CD8-positive, alpha-beta memory T cell (primary cell): Measurements from ENCODE around the gene SERPINB10. TPM values are rescaled to one million over a fixed set of nuclear protein-coding genes. Genes with fewer than 3 reads are reported as not detected.
A peak's percentile ranks its signal among the peaks of the same experiment; 100 is the strongest.

Experiments used
- CTCF ChIA-PET: fragments of 350-600 bp; sonication (Branson Sonifier 250); formaldehyde crosslinking; loops from one replicate; lab custom pipeline; 2021; ENCODE audit warnings: antibody characterized with exemption; lab: Charles Lee
- POLR2A ChIA-PET: fragments of 350-600 bp; sonication (Branson Sonifier 250); formaldehyde crosslinking; loops from one replicate; lab custom pipeline; 2021; ENCODE audit warnings: antibody characterized with exemption; lab: Charles Lee
- DNase-seq, 5 donors: peaks; one replicate each; pipeline versions ENCODE4 v3.0.0 to v3.0.0-alpha.2; 2020 to 2022; ENCODE audit warnings: mixed read lengths in 1 of 5
- H3K27ac ChIP-seq: one replicate; pipeline ENCODE4 v1.7.0; 2013; ENCODE audit warnings: low read depth, mild to moderate bottlenecking, low read length, moderate library complexity
- H3K27me3 ChIP-seq: 2 replicates; pipeline ENCODE4 v1.7.0; 2013; ENCODE audit warnings: low read length, mild to moderate bottlenecking; ENCODE audit not compliant: insufficient read depth, poor library complexity, severe bottlenecking
- H3K36me3 ChIP-seq: 2 replicates; pipeline ENCODE4 v1.7.0; 2013; ENCODE audit warnings: mild to moderate bottlenecking, low read length, moderate library complexity; ENCODE audit not compliant: insufficient read depth
- H3K4me1 ChIP-seq: 2 replicates; pipeline ENCODE4 v1.7.0; 2013; ENCODE audit warnings: mild to moderate bottlenecking, low read length, moderate library complexity; ENCODE audit not compliant: insufficient read depth
- H3K4me3 ChIP-seq: 2 replicates; pipeline ENCODE4 v1.7.0; 2013; ENCODE audit warnings: mild to moderate bottlenecking, low read length
- H3K9me3 ChIP-seq: 2 replicates; pipeline ENCODE4 v1.7.0; 2013; ENCODE audit warnings: mild to moderate bottlenecking, low read length
- H3K27ac Mint-ChIP-seq, 8 donors: one replicate each; pipeline ENCODE4 v1.8.0; 2020 to 2021; ENCODE audit warnings: mixed read lengths in 8 of 8, mild to moderate bottlenecking in 6 of 8, inconsistent platforms in 3 of 8, moderate library complexity in 3 of 8
- H3K27me3 Mint-ChIP-seq, 2 donors: one replicate each; pipeline ENCODE4 v1.8.0; 2020 to 2021; ENCODE audit warnings: mixed read lengths in 2 of 2, mild to moderate bottlenecking in 1 of 2, moderate library complexity in 1 of 2
- H3K36me3 Mint-ChIP-seq, 3 donors: one replicate each; pipeline ENCODE4 v1.8.0; 2020 to 2021; ENCODE audit warnings: mixed read lengths in 3 of 3, inconsistent platforms in 1 of 3, mild to moderate bottlenecking in 1 of 3
- H3K4me1 Mint-ChIP-seq, 3 donors: one replicate each; pipeline ENCODE4 v1.8.0; 2020 to 2021; ENCODE audit warnings: mixed read lengths in 3 of 3, inconsistent platforms in 1 of 3, mild to moderate bottlenecking in 1 of 3
- H3K4me3 Mint-ChIP-seq, 7 donors: one replicate each; pipeline ENCODE4 v1.8.0; 2020 to 2021; ENCODE audit warnings: mixed read lengths in 7 of 7, mild to moderate bottlenecking in 6 of 7, moderate library complexity in 4 of 7, inconsistent platforms in 2 of 7
- H3K9me3 Mint-ChIP-seq, 5 donors: one replicate each; pipeline ENCODE4 v1.8.0; 2020 to 2022; ENCODE audit warnings: mixed read lengths in 5 of 5, mild to moderate bottlenecking in 3 of 5, moderate library complexity in 2 of 5, inconsistent platforms in 1 of 5
- polyA plus RNA-seq: library from polyadenylated mRNA; unstranded; fragments of 300-500 nt; fragmentation: Illumina TruSeq; gene quantifications from one replicate; pipeline ENCODE4 v1.2.3, GENCODE V29; 2021
- total RNA-seq, 2 experiments: library from RNA; stranded (reverse); gene quantifications; one replicate each; pipeline ENCODE4 v1.2.3, GENCODE V29; 2021

Gene SERPINB10
- total and polyA plus RNA-seq, 3 experiments from 2014 or later, result not detected

DNA sequence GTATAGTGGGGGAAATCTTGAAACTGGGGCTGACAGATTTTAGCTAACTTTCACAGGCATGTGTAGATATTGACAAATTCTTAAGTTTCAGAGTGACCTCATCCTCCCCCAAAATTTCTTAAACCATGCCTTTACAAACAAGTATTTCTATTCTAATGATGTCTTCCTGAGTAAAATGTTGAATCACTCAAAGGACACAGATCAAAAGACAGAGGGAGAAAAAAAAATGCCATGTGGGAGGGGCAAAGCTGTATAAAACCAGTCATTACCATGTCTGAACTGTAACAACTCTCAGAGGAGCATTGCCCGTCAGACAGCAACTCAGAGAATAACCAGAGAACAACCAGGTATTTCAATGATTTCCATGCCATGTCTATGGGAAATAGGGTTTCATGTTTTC, 20.3 kb upstream of the SERPINB10 start, which contains the start of gene SERPINB2:
Gene SERPINB2 (plus strand): TSS at position 282 of the 400 bp plus-strand sequence. CDS start 3,740 bp downstream, outside the sequence.
- Mint-ChIP-seq H3K27ac (no peak within 1 kb of the TSS), H3K4me3 (no peak within 1 kb of the TSS), H3K4me1 (no peaks in the 10 kb centered on the region), H3K27me3 (peaks cover 12 to 32% of the 10 kb centered on the region in 2 donors), H3K9me3 (no peaks in the 10 kb centered on the region), H3K36me3 (no peaks in the 10 kb centered on the region)
- H3K27me3 ChIP-seq, result no peaks in the 10 kb centered on the region
- H3K4me1 ChIP-seq, result no peaks in the 10 kb centered on the region
- no peak within 1 kb of the TSS for H3K4me3 ChIP-seq
- no peak within 1 kb of the TSS for H3K27ac ChIP-seq
- DNase-seq, result no peak
- POLR2A ChIA-PET, result no interaction called here
- no peaks in the 10 kb centered on the region for H3K9me3 ChIP-seq
- CTCF ChIA-PET, result no interaction called here
- no peaks in the 10 kb centered on the region for H3K36me3 ChIP-seq

DNA sequence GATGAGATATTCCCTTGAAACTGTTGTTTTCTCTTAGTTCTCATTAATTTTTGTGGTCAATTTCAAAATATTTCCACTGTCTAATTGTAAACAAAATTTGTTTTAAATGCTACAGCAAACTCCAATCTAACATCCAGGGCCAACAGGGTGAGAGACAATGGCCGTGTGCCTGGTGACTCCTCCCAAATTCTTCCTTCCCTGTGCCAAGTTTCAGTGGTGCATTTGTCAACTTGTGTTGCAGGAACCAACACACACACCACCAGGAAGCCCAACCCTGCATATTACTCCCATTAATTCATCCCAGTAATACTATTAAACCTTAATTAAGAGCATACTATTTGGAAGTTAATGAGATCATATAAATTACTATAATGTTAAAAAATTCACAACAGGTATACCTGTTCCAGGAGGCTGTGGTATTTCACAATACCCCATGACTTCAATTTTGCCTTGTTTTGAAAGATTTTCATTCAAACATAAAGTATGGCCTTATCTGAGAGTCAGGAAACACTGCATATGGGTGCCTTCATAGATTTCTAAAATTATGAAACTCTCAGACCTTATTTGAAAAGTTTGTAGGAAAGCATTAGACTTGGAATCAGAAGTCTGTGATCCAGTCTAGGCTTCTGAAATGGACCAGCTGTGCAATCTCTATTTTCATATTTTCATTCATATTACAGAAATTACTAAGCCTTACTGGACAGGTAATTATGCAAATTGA, 19.1 kb upstream of the SERPINB10 start:
- Mint-ChIP-seq H3K27me3 (peaks cover 12 to 34% of the 10 kb centered on the region in 2 donors), H3K27ac (no peak overlapping the region), H3K4me3 (no peak overlapping the region), H3K36me3 (no peaks in the 10 kb centered on the region), H3K9me3 (no peaks in the 10 kb centered on the region), H3K4me1 (no peaks in the 10 kb centered on the region)
- H3K36me3 ChIP-seq, result no peaks in the 10 kb centered on the region
- H3K4me1 ChIP-seq, result no peaks in the 10 kb centered on the region
- DNase-seq, result no peak
- no peaks in the 10 kb centered on the region for H3K9me3 ChIP-seq
- ChIA-PET CTCF (no interaction called here), POLR2A (no interaction called here)
- no peak overlapping the region for H3K4me3 ChIP-seq
- H3K27me3 ChIP-seq, result no peaks in the 10 kb centered on the region
- H3K27ac ChIP-seq, result no peak overlapping the region

GRCh38 chr18:63889626-63890025, 18.1 kb upstream of the SERPINB10 start:
- Mint-ChIP-seq H3K9me3 (no peaks in the 10 kb centered on the region), H3K4me3 (no peak overlapping the region), H3K27me3 (peaks cover 11 to 32% of the 10 kb centered on the region in 2 donors), H3K4me1 (no peaks in the 10 kb centered on the region), H3K36me3 (no peaks in the 10 kb centered on the region), H3K27ac (no peak overlapping the region)
- H3K27ac ChIP-seq, result no peak overlapping the region
- POLR2A ChIA-PET, result no interaction called here
- no peaks in the 10 kb centered on the region for H3K36me3 ChIP-seq
- H3K4me1 ChIP-seq, result no peaks in the 10 kb centered on the region
- no peak for DNase-seq
- no peaks in the 10 kb centered on the region for H3K9me3 ChIP-seq
- CTCF ChIA-PET, result no interaction called here
- no peaks in the 10 kb centered on the region for H3K27me3 ChIP-seq
- no peak overlapping the region for H3K4me3 ChIP-seq

- Histone ChIP-seq H3K4me3 (no peak overlapping the region), H3K4me1 (no peaks in the 10 kb centered on the region), H3K36me3 (no peaks in the 10 kb centered on the region), H3K27me3 (no peaks in the 10 kb centered on the region), H3K9me3 (no peaks in the 10 kb centered on the region), H3K27ac (no peak overlapping the region)
- no peak for DNase-seq
- CTCF ChIA-PET, result no interaction called here
- Mint-ChIP-seq H3K27ac (no peak overlapping the region), H3K4me3 (no peak overlapping the region), H3K27me3 (peaks cover 12 to 30% of the 10 kb centered on the region in 2 donors), H3K4me1 (no peaks in the 10 kb centered on the region), H3K36me3 (no peaks in the 10 kb centered on the region), H3K9me3 (no peaks in the 10 kb centered on the region)
- POLR2A ChIA-PET, result no interaction called here
Measured at GRCh38 chr18:63890237-63890949, 17.4 kb upstream of the SERPINB10 start.

GRCh38 chr18:63890950-63891304, 16.8 kb upstream of the SERPINB10 start:
- CTCF ChIA-PET, result no interaction called here
- H3K4me1 ChIP-seq, result no peaks in the 10 kb centered on the region
- Mint-ChIP-seq H3K27me3 (peaks cover 7 to 25% of the 10 kb centered on the region in 2 donors), H3K27ac (no peak overlapping the region), H3K4me1 (no peaks in the 10 kb centered on the region), H3K4me3 (no peak overlapping the region), H3K9me3 (no peaks in the 10 kb centered on the region), H3K36me3 (no peaks in the 10 kb centered on the region)
- H3K36me3 ChIP-seq, result no peaks in the 10 kb centered on the region
- H3K27me3 ChIP-seq, result no peaks in the 10 kb centered on the region
- POLR2A ChIA-PET, result no interaction called here
- H3K4me3 ChIP-seq, result no peak overlapping the region
- H3K27ac ChIP-seq, result no peak overlapping the region
- H3K9me3 ChIP-seq, result no peaks in the 10 kb centered on the region
- no peak for DNase-seq

- Mint-ChIP-seq H3K9me3 (no peaks in the 10 kb centered on the region), H3K27me3 (peaks cover 5 to 23% of the 10 kb centered on the region in 2 donors), H3K27ac (no peak overlapping the region), H3K4me3 (no peak overlapping the region), H3K4me1 (no peaks in the 10 kb centered on the region), H3K36me3 (no peaks in the 10 kb centered on the region)
- Histone ChIP-seq H3K27me3 (no peaks in the 10 kb centered on the region), H3K27ac (no peak overlapping the region), H3K4me3 (no peak overlapping the region), H3K9me3 (no peaks in the 10 kb centered on the region), H3K4me1 (no peaks in the 10 kb centered on the region), H3K36me3 (no peaks in the 10 kb centered on the region)
- DNase-seq, result no peak
- POLR2A ChIA-PET, result no interaction called here
- CTCF ChIA-PET, result no interaction called here
Measured at GRCh38 chr18:63892566-63892965, 15.2 kb upstream of the SERPINB10 start.

DNA sequence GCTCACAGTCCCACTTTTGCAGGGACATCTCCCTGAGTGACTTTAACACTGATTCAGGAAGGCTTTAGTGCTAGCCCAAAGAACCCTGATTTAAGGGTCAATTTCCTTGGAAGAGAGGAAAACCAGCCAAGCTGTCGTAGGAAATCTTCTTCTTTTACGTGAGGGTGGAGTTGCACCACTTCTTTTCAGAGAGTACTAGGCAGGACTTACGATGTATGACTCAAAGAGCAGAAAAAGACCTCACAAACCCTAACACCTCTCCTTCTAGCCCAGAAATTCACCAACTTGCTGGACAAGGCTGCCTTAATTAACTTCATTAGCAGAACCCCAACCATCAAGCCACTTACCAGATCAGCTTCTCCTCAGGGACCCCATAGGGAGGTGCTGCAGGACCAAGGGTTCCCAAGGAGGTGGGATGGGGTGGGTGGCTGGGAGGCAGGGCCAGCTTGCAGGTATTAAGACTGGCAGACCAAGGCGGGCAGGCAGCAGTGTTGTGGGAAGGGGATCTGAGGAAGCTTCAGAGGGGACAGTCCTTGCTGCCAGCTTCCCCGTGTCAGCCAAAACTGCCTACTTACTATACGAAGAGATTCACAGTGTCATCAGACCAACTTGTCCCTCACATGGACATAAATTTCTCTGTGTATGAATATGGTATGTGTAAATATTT, 13.5 kb upstream of the SERPINB10 start:
- Histone ChIP-seq H3K27ac (no peak overlapping the region), H3K27me3 (no peaks in the 10 kb centered on the region), H3K4me3 (no peak overlapping the region), H3K36me3 (no peaks in the 10 kb centered on the region), H3K9me3 (no peaks in the 10 kb centered on the region), H3K4me1 (no peaks in the 10 kb centered on the region)
- no peak overlapping the region for H3K4me3 Mint-ChIP-seq
- no peaks in the 10 kb centered on the region for H3K36me3 Mint-ChIP-seq
- H3K27me3 Mint-ChIP-seq, result peaks cover 5 to 20% of the 10 kb centered on the region in 2 donors
- no peaks in the 10 kb centered on the region for H3K4me1 Mint-ChIP-seq
- H3K9me3 Mint-ChIP-seq, result no peaks in the 10 kb centered on the region
- POLR2A ChIA-PET, result no interaction called here
- H3K27ac Mint-ChIP-seq, result no peak overlapping the region
- no peak for DNase-seq
- CTCF ChIA-PET, result no interaction called here

DNA sequence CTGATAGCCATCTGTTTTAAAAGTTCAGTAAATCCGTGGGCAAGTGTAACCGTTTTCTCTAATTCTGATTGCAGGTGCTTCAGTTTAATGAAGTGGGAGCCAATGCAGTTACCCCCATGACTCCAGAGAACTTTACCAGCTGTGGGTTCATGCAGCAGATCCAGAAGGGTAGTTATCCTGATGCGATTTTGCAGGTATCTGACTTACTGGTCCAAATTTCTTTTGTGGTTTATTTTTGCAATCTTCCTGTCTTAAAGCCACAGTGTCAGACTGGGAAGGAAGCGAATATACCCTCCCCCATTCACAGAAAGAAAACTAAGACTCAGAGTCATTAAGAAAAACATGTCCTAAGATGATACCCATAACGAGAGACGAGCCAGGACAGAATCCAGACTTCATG, 12.6 kb upstream of the SERPINB10 start:
- no peaks in the 10 kb centered on the region for H3K4me1 ChIP-seq
- no peak overlapping the region for H3K4me3 ChIP-seq
- H3K27ac Mint-ChIP-seq, result peak overlapping the region in 1 of 8 donors; percentile 27
- H3K4me1 Mint-ChIP-seq, result no peaks in the 10 kb centered on the region
- DNase-seq, result no peak
- H3K27ac ChIP-seq, result no peak overlapping the region
- no peaks in the 10 kb centered on the region for H3K9me3 Mint-ChIP-seq
- H3K9me3 ChIP-seq, result no peaks in the 10 kb centered on the region
- ChIA-PET POLR2A (no interaction called here), CTCF (no interaction called here)
- no peaks in the 10 kb centered on the region for H3K27me3 ChIP-seq
- H3K4me3 Mint-ChIP-seq, result no peak overlapping the region
- peaks cover 5 to 20% of the 10 kb centered on the region in 2 donors for H3K27me3 Mint-ChIP-seq
- H3K36me3 Mint-ChIP-seq, result no peaks in the 10 kb centered on the region
- no peaks in the 10 kb centered on the region for H3K36me3 ChIP-seq
